Peyer's patch (tissue), 4 donors: ENCODE data around the gene CDH23. TPM values are rescaled to one million over a fixed set of nuclear protein-coding genes. Genes with fewer than 3 reads are reported as not detected.

ENCODE experiments used
- DNase-seq, 3 donors: peaks; one replicate each; pipeline ENCODE4 v3.0.0-alpha.2; 2017 to 2019
- H3K27ac ChIP-seq, 4 donors: fragments of 200-600 bp; sonication (generic); one replicate each; pipeline ENCODE4 v1.5.1; 2016 to 2019
- H3K27me3 ChIP-seq, 2 donors: fragments of 200-600 bp; sonication (generic); one replicate each; pipeline ENCODE4 v1.5.1; 2019
- H3K36me3 ChIP-seq, 3 donors: fragments of 200-600 bp; sonication (generic); one replicate each; pipeline ENCODE4 v1.5.1; 2016 to 2019
- H3K4me1 ChIP-seq, 4 donors: fragments of 200-600 bp; sonication (generic); one replicate each; pipeline ENCODE4 v1.5.1; 2016 to 2019
- H3K4me3 ChIP-seq, 4 donors: fragments of 200-600 bp; sonication (generic); 1 replicate in 3 of 4; 2 replicates in 1 of 4; pipeline ENCODE4 v1.5.1; 2016 to 2019; ENCODE audit warnings: mild to moderate bottlenecking in 1 of 4
- H3K9me3 ChIP-seq, 4 donors: fragments of 200-600 bp; sonication (generic); one replicate each; pipeline ENCODE4 v1.5.1; 2016 to 2019; ENCODE audit warnings: mild to moderate bottlenecking in 1 of 4
- CTCF ChIP-seq, 6 experiments: fragments of 450-650 bp in 4 of 6; fragments of 200-600 bp in 2 of 6; sonication (generic) in 1 of 6; IDR thresholded peaks; one replicate each; pipeline ENCODE4 v1.5.1; 2017 to 2019; ENCODE audit warnings: antibody characterized with exemption in 6 of 6, mild to moderate bottlenecking in 3 of 6, moderate library complexity in 1 of 6
- POLR2A ChIP-seq, 2 donors: fragments of 450-650 bp; IDR thresholded peaks; one replicate each; pipeline ENCODE4 v1.5.1; 2017; ENCODE audit warnings: antibody characterized with exemption in 2 of 2, mild to moderate bottlenecking in 2 of 2, moderate library complexity in 2 of 2
- total RNA-seq, 4 donors: library from RNA; depleted of rRNA; stranded (reverse); fragments of >200 nt; gene quantifications; one replicate each; pipeline ENCODE4 v1.1.0, GENCODE V29; 2016

The CDH23 gene
- total RNA-seq, 4 donors from 2014 or later, result 3.2 to 9.9 (median 5.4) TPM

DNA sequence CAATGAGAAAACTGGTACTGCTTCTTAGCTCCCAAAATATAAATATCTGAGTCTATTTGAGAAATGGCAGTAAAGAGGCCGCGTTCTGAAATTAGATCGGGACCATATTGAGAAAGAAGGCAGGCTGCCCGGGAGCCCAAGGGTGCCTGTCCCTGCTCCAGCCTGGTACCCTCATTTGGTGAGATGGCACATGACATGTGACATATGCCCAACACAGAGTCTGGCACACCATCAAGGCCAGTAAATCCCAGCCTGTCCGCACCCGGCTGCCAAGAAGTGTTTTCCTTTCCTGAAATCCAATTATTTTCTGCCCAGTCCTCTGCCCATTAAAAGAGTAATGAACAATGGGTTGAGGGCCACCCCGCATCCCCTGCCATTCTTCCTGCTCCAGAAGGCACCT lies 66.4 kb downstream of the CDH23 start:
- no peak overlapping the region for H3K27ac ChIP-seq
- H3K4me3 ChIP-seq, result no peak overlapping the region
- H3K9me3 ChIP-seq, result no peaks in the 10 kb centered on the region
- no peaks in the 10 kb centered on the region for H3K4me1 ChIP-seq
- no peaks in the 10 kb centered on the region for H3K27me3 ChIP-seq
- TF ChIP-seq POLR2A (IDR thresholded peaks at IDR 0.05) (no peak), CTCF (IDR thresholded peaks at IDR 0.05) (no peak)
- no peak for DNase-seq
- H3K36me3 ChIP-seq, result no peaks in the 10 kb centered on the region

GRCh38 chr10:71465551-71466252 lies 69.0 kb downstream of the CDH23 start:
- Histone ChIP-seq H3K4me1 (no peaks in the 10 kb centered on the region), H3K9me3 (no peaks in the 10 kb centered on the region), H3K27me3 (no peaks in the 10 kb centered on the region), H3K36me3 (no peaks in the 10 kb centered on the region), H3K4me3 (no peak overlapping the region), H3K27ac (no peak overlapping the region)
- TF ChIP-seq POLR2A (IDR thresholded peaks at IDR 0.05) (no peak), CTCF (IDR thresholded peaks at IDR 0.05) (no peak)
- peak in 1 of 3 donors; percentile 28 for DNase-seq

DNA sequence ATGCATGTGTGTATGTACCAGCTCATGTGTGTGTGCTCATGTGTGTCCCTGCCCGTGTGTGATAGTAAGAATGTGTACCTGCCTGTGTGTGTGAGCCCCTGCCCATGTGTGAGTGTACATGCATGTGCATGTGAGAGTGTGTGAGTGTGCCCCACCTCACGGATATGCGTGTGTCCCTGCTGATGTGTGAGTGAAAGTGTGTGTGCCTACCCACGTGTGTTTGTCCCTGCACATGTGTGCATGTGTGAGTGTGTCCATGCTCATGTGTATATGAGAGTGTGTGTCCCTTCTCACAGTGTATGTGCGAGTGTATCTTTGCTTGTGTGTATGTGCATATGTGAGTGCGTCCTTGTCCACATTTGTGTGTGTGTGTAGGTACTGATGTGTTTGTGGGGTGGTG lies 69.6 kb downstream of the CDH23 start:
- Histone ChIP-seq H3K27me3 (no peaks in the 10 kb centered on the region), H3K27ac (no peak overlapping the region), H3K4me1 (no peaks in the 10 kb centered on the region), H3K36me3 (no peaks in the 10 kb centered on the region), H3K9me3 (no peaks in the 10 kb centered on the region), H3K4me3 (no peak overlapping the region)
- peak in 1 of 3 donors; percentile 10 for DNase-seq
- no peak for TF ChIP-seq CTCF (IDR thresholded peaks at IDR 0.05)
- no peak for TF ChIP-seq POLR2A (IDR thresholded peaks at IDR 0.05)

DNA sequence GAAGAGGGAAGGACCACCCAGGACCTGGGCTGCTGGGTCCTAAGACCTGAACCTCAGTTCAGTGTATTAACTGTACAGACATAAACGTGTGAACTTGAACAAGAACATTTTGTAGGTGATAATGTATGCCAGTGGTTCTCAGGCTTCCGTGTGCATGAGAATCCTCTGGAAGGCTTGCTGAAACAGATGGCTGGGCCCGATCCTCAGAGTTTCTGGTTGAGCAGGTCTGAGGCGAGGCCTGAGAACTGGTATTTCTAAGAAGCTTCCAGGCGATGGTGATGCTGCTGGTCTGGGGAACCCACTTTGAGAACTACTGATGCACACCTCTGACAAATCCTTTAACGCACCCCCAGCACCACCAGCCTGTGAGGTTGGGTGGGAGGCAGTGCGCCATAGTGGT lies 70.4 kb downstream of the CDH23 start:
- no peak for TF ChIP-seq CTCF (IDR thresholded peaks at IDR 0.05)
- no peak for TF ChIP-seq POLR2A (IDR thresholded peaks at IDR 0.05)
- no peaks in the 10 kb centered on the region for H3K36me3 ChIP-seq
- DNase-seq, result no peak
- no peaks in the 10 kb centered on the region for H3K27me3 ChIP-seq
- H3K4me1 ChIP-seq, result no peaks in the 10 kb centered on the region
- H3K9me3 ChIP-seq, result no peaks in the 10 kb centered on the region
- H3K4me3 ChIP-seq, result no peak overlapping the region
- H3K27ac ChIP-seq, result no peak overlapping the region

- Histone ChIP-seq H3K9me3 (no peaks in the 10 kb centered on the region), H3K36me3 (no peaks in the 10 kb centered on the region), H3K27me3 (no peaks in the 10 kb centered on the region), H3K27ac (no peak overlapping the region), H3K4me1 (no peaks in the 10 kb centered on the region), H3K4me3 (no peak overlapping the region)
- no peak for TF ChIP-seq POLR2A (IDR thresholded peaks at IDR 0.05)
- TF ChIP-seq CTCF (IDR thresholded peaks at IDR 0.05), result no peak
- peak in 1 of 3 donors; percentile 27 for DNase-seq
These were observed 71.0 kb downstream of the CDH23 start for GRCh38 chr10:71467569-71468362.
